ENCODE data around the gene CCL3.

The CCL3 gene

DNA sequence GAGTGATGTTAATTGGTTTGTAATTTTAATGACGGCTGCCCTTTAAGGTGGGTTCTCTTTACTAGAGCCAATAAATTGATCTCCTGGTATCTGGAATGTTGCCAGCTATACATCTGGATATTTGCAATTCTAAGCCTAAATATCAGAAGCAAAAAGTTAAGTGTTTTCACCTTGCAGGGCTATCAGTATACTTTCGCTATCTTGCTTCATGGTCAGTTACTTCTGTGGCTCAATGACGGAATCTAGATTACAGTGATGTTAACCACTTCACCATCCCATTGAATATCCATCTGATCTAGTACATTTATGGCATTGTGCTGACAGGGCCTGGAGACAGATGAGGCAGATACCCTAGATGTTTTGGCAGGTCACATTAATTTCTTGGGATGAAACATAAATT lies 42.0 kb upstream of the CCL3 start:
- no peak for DNase-seq (ENCODE audit: low read depth)
- TF ChIP-seq, protein P1, sequence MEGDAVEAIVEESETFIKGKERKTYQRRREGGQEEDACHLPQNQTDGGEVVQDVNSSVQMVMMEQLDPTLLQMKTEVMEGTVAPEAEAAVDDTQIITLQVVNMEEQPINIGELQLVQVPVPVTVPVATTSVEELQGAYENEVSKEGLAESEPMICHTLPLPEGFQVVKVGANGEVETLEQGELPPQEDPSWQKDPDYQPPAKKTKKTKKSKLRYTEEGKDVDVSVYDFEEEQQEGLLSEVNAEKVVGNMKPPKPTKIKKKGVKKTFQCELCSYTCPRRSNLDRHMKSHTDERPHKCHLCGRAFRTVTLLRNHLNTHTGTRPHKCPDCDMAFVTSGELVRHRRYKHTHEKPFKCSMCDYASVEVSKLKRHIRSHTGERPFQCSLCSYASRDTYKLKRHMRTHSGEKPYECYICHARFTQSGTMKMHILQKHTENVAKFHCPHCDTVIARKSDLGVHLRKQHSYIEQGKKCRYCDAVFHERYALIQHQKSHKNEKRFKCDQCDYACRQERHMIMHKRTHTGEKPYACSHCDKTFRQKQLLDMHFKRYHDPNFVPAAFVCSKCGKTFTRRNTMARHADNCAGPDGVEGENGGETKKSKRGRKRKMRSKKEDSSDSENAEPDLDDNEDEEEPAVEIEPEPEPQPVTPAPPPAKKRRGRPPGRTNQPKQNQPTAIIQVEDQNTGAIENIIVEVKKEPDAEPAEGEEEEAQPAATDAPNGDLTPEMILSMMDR (conservative IDR thresholded peaks at IDR 0.05; ENCODE audit: low read depth, low read length): no peak
- H3K4me3 ChIP-seq (ENCODE audit: low read length): no peak overlapping the region

DNA sequence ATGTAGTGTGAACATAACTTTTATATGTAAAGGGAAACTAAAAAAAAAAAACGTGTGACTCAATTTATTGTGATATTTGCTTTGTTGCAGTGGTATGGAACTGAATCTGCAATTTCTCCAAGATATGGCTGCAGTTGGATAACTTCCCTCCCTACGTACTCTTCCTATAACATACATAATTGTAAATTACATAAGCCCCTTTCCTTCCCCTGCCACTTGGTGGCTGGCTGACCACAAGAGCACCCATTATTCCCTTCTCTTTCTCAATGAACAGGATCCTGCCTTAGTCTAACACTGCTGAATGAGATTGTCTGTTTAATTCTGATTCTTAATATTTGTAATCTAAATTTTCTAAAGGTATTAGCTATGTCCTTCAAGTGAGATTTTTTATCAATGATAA lies 41.5 kb upstream of the CCL3 start:
- H3K4me3 ChIP-seq (ENCODE audit: low read length): no peak overlapping the region

DNA sequence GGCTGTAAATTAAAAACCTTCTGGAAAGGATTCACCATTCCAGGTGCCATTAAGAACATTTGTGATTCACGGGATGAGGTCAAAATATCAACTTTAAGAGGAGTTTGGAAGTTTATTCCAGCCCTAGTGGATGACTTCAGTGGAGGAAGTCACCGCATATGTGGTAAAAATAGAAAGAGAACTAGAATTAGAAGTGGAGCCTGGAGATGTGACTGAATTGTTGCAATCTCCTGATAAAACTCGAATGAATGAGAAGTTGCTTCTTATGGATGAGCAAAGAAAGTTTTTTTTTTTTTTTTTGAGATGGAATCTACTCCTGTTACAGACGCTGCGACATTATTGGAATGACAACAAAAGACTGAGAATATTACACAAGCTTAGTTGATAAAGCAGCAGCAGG lies 40.4 kb upstream of the CCL3 start:
- TF ChIP-seq, protein P1 (conservative IDR thresholded peaks at IDR 0.05; ENCODE audit: low read depth, low read length): no peak
- DNase-seq (ENCODE audit: low read depth): no peak

More for the DNA sequence above, 41.5 kb upstream of the CCL3 start:
- TF ChIP-seq, protein P1 (conservative IDR thresholded peaks at IDR 0.05; ENCODE audit: low read depth, low read length): no peak
- no peak for DNase-seq (ENCODE audit: low read depth)

DNA sequence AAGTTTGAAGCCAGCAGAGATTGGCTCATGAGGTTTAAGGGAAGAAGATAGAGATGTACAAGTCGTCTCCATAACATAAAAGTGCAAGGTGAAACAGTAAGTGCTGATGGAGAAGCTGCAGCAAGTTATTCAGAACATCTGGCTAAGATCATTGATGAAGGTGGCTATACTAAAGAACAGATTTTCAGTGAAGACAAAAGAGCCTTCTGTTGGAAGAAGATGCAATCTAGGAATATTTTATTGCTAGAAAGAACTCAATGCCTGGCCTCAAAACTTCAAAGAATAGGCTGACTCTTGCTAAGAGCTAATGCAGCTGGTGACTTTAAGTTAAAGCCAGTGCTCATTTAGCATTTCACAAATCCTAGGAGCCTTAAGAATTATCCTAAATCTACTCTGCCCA lies 39.7 kb upstream of the CCL3 start:
- TF ChIP-seq, protein P1 (conservative IDR thresholded peaks at IDR 0.05; ENCODE audit: low read depth, low read length): no peak
- no peak overlapping the region for H3K4me3 ChIP-seq (ENCODE audit: low read length)
- no peak for DNase-seq (ENCODE audit: low read depth)

More for the DNA sequence above, 40.4 kb upstream of the CCL3 start:
- no peak overlapping the region for H3K4me3 ChIP-seq (ENCODE audit: low read length)

DNA sequence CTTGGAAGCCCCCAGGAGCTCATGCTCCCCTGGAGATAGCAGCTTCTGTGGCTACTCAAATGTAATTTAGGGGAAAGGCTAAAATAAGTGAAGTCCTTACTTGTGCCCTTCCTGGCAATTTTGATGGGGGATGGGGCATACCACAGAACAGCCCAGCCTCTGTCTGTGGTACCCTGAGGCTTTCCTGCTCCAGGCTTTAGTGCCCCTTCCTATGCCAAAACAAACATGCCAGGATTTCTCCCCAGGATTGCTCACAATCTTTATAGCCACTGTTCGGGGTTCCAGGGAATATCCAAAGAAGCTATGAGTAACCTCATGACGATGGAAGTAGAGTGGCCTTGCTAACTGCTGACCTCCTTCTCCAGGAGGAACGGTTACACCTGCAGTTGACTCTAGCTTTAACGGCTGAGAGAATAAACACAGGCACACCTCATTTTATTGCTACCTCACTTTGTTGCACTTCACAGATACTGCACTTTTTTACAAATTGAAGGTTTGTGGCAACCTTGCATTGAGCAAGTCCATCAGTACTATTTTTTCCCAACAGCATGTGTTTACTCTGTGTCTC lies 38.6 kb upstream of the CCL3 start:
- DNase-seq (ENCODE audit: low read depth): no peak
- TF ChIP-seq, protein P1 (conservative IDR thresholded peaks at IDR 0.05; ENCODE audit: low read depth, low read length): no peak
- H3K4me3 ChIP-seq (ENCODE audit: low read length): no peak overlapping the region

DNA sequence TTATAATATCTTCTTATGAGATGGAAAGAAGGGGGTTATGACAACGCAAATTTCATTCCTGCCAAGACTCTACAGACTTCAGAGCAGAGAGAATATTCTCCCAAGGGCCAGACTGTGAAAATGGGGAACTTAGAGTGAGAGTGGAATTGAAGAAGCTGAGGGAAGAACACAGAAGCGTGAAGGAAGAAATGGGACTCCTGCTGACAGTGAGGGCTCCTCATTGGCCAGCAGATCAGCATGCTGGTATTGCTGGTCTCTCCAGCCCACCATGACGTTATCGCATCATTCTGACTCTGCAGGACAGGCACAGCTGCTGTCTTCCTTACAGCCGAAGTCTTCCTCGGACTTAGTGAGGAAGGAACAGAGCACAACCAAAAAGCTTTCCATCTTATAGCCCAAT lies 38.0 kb upstream of the CCL3 start:
- no peak overlapping the region for H3K4me3 ChIP-seq (ENCODE audit: low read length)
- TF ChIP-seq, protein P1 (conservative IDR thresholded peaks at IDR 0.05; ENCODE audit: low read depth, low read length): no peak
- no peak for DNase-seq (ENCODE audit: low read depth)

DNA sequence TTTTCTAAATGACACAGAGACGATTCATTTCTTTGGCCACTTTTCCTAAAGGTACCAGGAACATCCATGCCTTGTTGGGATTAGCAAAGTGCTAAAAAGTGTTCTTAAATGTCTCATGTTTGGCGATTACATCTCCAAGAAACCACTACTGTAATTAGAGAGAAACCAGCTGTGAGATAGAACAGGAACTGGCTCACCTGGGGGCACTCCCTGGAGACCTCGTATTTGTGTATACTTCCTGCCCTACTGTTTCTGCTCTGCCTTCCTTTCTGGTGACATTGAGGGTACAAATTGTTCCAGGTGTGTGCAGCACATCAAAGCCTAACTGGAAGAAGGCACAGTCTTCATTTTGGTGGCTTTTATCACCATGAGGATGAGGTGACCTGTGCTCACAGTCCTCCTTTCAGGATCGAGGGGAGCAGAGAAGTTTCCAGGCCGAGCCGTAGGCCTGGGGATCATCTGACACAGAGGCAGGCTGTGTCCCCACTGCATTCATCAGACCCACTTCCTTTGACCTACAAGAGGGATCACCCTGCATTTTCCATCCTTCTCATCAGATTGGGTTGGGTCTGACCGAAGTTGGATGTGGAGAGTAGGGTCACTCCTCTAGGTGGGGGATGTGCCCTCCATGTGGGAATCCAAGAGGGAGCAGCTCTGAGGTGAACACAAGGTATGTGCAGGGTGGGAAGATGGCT lies 37.4 kb upstream of the CCL3 start:
- H3K4me3 ChIP-seq (ENCODE audit: low read length): no peak overlapping the region
- no peak for DNase-seq (ENCODE audit: low read depth)
- TF ChIP-seq, protein P1 (conservative IDR thresholded peaks at IDR 0.05; ENCODE audit: low read depth, low read length): no peak
